Endothelial cell (in vitro differentiated cells): ENCODE measurements around the gene TPRG1. TPM values are rescaled to one million over a fixed set of nuclear protein-coding genes. Genes with fewer than 3 reads are reported as not detected.

Experiments used
- DNase-seq: peaks from one replicate; pipeline ENCODE4 v3.0.0; 2021; ENCODE audit warnings: low spot score
- H3K27ac Mint-ChIP-seq: one replicate; pipeline ENCODE4 v1.8.0; 2021; ENCODE audit warnings: mixed read lengths, inconsistent platforms; ENCODE audit not compliant: unreplicated experiment
- H3K27me3 Mint-ChIP-seq: one replicate; pipeline ENCODE4 v1.8.0; 2021; ENCODE audit warnings: mild to moderate bottlenecking, moderate library complexity, mixed read lengths, inconsistent platforms; ENCODE audit not compliant: unreplicated experiment
- H3K36me3 Mint-ChIP-seq: one replicate; pipeline ENCODE4 v1.8.0; 2021; ENCODE audit warnings: mild to moderate bottlenecking, low read depth, mixed read lengths, inconsistent platforms; ENCODE audit not compliant: unreplicated experiment
- H3K4me1 Mint-ChIP-seq: one replicate; pipeline ENCODE4 v1.8.0; 2021; ENCODE audit warnings: mild to moderate bottlenecking, mixed read lengths, inconsistent platforms; ENCODE audit not compliant: unreplicated experiment
- H3K4me3 Mint-ChIP-seq: one replicate; pipeline ENCODE4 v1.8.0; 2021; ENCODE audit warnings: mild to moderate bottlenecking, mixed read lengths, inconsistent platforms; ENCODE audit not compliant: unreplicated experiment
- H3K9me3 Mint-ChIP-seq: one replicate; pipeline ENCODE4 v1.8.0; 2021; ENCODE audit warnings: mixed read lengths, inconsistent platforms; ENCODE audit not compliant: unreplicated experiment
- CTCF ChIP-seq: fragments of 200-600 bp; sonication (generic); IDR thresholded peaks from one replicate; pipeline ENCODE4 v1.5.0; 2021; ENCODE audit warnings: antibody characterized with exemption; ENCODE audit not compliant: unreplicated experiment
- total RNA-seq: library from RNA; stranded (reverse); fragmentation: NEBNext Ultra II Directional; extraction: Animal tissue kit (Norgen Biotek cat#: 25700); gene quantifications from one replicate; pipeline ENCODE4 v1.2.1, GENCODE V29; 2021; ENCODE audit not compliant: unreplicated experiment

The TPRG1 gene
- total RNA-seq, 1 donor from 2014 or later = 2.1 TPM

GRCh38 chr3:189365609-189366564 is 194.1 kb downstream of the TPRG1 start:
- H3K4me3 Mint-ChIP-seq = no peak overlapping the region
- no peak for TF ChIP-seq CTCF

GRCh38 chr3:189368384-189368783 is 196.6 kb downstream of the TPRG1 start:
- no peak for DNase-seq
- TF ChIP-seq CTCF = no peak
- Mint-ChIP-seq H3K9me3 (no peaks in the 10 kb centered on the region), H3K27ac (no peak overlapping the region), H3K36me3 (no peaks in the 10 kb centered on the region), H3K4me3 (no peak overlapping the region), H3K4me1 (no peaks in the 10 kb centered on the region), H3K27me3 (no peaks in the 10 kb centered on the region)

More at GRCh38 chr3:189365609-189366564, 194.1 kb downstream of the TPRG1 start:
- no peaks in the 10 kb centered on the region for H3K4me1 Mint-ChIP-seq
- no peaks in the 10 kb centered on the region for H3K36me3 Mint-ChIP-seq
- no peak overlapping the region for H3K27ac Mint-ChIP-seq
- no peaks in the 10 kb centered on the region for H3K9me3 Mint-ChIP-seq
- H3K27me3 Mint-ChIP-seq = no peaks in the 10 kb centered on the region
- no peak for DNase-seq

GRCh38 chr3:189369636-189370035 is 197.9 kb downstream of the TPRG1 start:
- no peak for TF ChIP-seq CTCF
- Mint-ChIP-seq H3K4me1 (no peaks in the 10 kb centered on the region), H3K27ac (no peak overlapping the region), H3K36me3 (no peaks in the 10 kb centered on the region), H3K27me3 (no peaks in the 10 kb centered on the region), H3K9me3 (no peaks in the 10 kb centered on the region), H3K4me3 (no peak overlapping the region)
- DNase-seq = no peak

GRCh38 chr3:189372243-189372642 is 200.5 kb downstream of the TPRG1 start:
- no peaks in the 10 kb centered on the region for H3K36me3 Mint-ChIP-seq

More at GRCh38 chr3:189372243-189372642, 200.5 kb downstream of the TPRG1 start:
- no peak for TF ChIP-seq CTCF
- no peak overlapping the region for H3K4me3 Mint-ChIP-seq
- no peaks in the 10 kb centered on the region for H3K9me3 Mint-ChIP-seq
- no peaks in the 10 kb centered on the region for H3K27me3 Mint-ChIP-seq
- no peak for DNase-seq
- H3K27ac Mint-ChIP-seq = no peak overlapping the region
- peaks cover 8% of the 10 kb centered on the region for H3K4me1 Mint-ChIP-seq
